HL-60 (cell line): ENCODE measurements around the gene PHC2.

Source experiments
- DNase-seq, 2 experiments: peaks; one replicate each; pipeline ENCODE4 v3.0.0-alpha.2; 2010 to 2020; ENCODE audit warnings: low read depth in 1 of 2, low spot score in 1 of 2
- H3K27ac ChIP-seq: fragments of 250-450 bp; sonication (Bioruptor Pico); replicated peaks from 2 replicates; pipeline ENCODE4 v1.5.1; 2020; ENCODE audit warnings: mild to moderate bottlenecking, moderate library complexity
- H3K27me3 ChIP-seq: fragments of 250-450 bp; sonication (Bioruptor Pico); 2 replicates; pipeline ENCODE4 v1.5.1; 2021; ENCODE audit warnings: mild to moderate bottlenecking, moderate library complexity; ENCODE audit not compliant: insufficient read depth, poor library complexity, severe bottlenecking
- H3K4me3 ChIP-seq: replicated peaks from 2 replicates; pipeline ENCODE4 v1.5.1; 2011; ENCODE audit warnings: mild to moderate bottlenecking, control low read depth, low read length; ENCODE audit not compliant: insufficient read depth
- GABPA ChIP-seq: IDR thresholded peaks from 2 replicates; pipeline ENCODE4 v1.6.1; 2012; ENCODE audit warnings: low read depth
- POLR2AphosphoS5 ChIP-seq: IDR thresholded peaks from 2 replicates; pipeline ENCODE4 v1.6.1; 2012; ENCODE audit warnings: low read depth
- SPI1 ChIP-seq: IDR thresholded peaks from 2 replicates; pipeline ENCODE4 v1.6.1; 2012; ENCODE audit warnings: low read depth, mild to moderate bottlenecking, borderline replicate concordance
- TF ChIP-seq, protein P1 (sequence below): IDR thresholded peaks from 2 replicates; pipeline ENCODE4 v1.6.1; 2012; ENCODE audit warnings: low read depth; ENCODE audit not compliant: insufficient replicate concordance
- TF ChIP-seq, protein P2 (sequence below): IDR thresholded peaks from one replicate; pipeline ENCODE4 v1.5.1; 2011; ENCODE audit warnings: low read length, control low read depth, inconsistent platforms; ENCODE audit not compliant: insufficient read depth

PHC2 gene

DNA sequence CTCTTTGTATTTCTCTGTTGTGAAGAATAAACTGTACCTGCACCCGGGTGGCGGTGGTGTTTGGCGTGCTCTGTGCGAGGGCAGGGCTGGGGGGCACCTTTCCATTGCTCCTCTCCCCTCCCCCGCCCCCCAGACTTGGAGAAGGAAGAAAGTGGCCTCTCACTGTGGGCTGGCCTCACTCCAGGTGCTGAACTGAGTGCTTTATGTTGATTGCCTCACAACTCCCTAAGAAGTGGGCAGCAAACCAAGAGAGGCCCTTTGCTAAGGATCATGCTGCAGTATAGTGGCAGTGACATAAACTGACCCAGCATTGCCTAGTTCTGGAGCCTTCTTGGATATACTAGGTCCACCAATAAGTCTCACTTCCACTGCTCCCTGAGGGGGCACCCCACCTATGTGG, 130.2 kb downstream of the PHC2 start:
- DNase-seq: no peak
- TF ChIP-seq, protein P1, sequence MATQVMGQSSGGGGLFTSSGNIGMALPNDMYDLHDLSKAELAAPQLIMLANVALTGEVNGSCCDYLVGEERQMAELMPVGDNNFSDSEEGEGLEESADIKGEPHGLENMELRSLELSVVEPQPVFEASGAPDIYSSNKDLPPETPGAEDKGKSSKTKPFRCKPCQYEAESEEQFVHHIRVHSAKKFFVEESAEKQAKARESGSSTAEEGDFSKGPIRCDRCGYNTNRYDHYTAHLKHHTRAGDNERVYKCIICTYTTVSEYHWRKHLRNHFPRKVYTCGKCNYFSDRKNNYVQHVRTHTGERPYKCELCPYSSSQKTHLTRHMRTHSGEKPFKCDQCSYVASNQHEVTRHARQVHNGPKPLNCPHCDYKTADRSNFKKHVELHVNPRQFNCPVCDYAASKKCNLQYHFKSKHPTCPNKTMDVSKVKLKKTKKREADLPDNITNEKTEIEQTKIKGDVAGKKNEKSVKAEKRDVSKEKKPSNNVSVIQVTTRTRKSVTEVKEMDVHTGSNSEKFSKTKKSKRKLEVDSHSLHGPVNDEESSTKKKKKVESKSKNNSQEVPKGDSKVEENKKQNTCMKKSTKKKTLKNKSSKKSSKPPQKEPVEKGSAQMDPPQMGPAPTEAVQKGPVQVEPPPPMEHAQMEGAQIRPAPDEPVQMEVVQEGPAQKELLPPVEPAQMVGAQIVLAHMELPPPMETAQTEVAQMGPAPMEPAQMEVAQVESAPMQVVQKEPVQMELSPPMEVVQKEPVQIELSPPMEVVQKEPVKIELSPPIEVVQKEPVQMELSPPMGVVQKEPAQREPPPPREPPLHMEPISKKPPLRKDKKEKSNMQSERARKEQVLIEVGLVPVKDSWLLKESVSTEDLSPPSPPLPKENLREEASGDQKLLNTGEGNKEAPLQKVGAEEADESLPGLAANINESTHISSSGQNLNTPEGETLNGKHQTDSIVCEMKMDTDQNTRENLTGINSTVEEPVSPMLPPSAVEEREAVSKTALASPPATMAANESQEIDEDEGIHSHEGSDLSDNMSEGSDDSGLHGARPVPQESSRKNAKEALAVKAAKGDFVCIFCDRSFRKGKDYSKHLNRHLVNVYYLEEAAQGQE: no peak
- TF ChIP-seq, protein P2, sequence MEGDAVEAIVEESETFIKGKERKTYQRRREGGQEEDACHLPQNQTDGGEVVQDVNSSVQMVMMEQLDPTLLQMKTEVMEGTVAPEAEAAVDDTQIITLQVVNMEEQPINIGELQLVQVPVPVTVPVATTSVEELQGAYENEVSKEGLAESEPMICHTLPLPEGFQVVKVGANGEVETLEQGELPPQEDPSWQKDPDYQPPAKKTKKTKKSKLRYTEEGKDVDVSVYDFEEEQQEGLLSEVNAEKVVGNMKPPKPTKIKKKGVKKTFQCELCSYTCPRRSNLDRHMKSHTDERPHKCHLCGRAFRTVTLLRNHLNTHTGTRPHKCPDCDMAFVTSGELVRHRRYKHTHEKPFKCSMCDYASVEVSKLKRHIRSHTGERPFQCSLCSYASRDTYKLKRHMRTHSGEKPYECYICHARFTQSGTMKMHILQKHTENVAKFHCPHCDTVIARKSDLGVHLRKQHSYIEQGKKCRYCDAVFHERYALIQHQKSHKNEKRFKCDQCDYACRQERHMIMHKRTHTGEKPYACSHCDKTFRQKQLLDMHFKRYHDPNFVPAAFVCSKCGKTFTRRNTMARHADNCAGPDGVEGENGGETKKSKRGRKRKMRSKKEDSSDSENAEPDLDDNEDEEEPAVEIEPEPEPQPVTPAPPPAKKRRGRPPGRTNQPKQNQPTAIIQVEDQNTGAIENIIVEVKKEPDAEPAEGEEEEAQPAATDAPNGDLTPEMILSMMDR: no peak
- TF ChIP-seq SPI1 (no peak), POLR2AphosphoS5 (no peak), GABPA (no peak)

DNA sequence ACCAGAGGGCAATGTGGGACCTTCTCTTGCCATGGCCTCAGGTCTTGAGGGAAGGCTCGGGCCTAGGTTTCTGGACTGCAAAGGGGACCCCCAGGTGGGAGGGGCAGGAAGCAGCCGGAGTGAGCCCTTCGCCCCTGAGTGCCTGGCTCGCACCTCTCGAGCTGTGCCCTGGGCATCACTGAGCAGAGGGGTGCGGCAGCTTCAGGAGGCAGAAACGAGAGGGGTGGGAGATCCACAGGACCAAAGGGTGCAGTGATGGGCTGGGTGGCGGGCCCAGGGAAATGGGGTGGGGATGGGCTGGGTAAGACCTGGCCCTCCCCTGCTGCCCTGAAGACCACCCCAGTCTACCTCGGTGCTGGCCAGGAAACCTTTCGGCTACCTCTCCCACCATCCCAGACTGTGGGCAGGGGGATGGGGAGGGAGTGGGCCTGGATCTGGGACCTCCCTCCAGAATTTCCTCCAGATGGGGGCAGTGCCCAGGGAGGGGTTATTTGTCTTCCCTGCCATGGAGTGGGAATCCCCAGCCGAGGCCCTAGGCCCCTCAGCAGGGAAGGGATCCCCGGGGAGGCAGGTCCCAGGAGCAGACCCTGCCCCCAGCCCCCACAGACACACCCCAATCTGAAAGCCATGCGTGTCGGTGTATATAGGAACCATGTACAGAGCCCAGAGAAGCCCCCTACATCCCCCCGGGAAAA, 131.3 kb downstream of the PHC2 start:
- DNase-seq: no peak
- no peaks in the 10 kb centered on the region for H3K27me3 ChIP-seq
- TF ChIP-seq POLR2AphosphoS5: no peak
- TF ChIP-seq, protein P1: no peak
- TF ChIP-seq SPI1: no peak
- TF ChIP-seq, protein P2: no peak
- H3K27ac ChIP-seq: no peak overlapping the region
- H3K4me3 ChIP-seq: no peak overlapping the region

More for the DNA sequence above, 130.2 kb downstream of the PHC2 start:
- no peak overlapping the region for H3K4me3 ChIP-seq
- no peaks in the 10 kb centered on the region for H3K27me3 ChIP-seq
- H3K27ac ChIP-seq: no peak overlapping the region

- Histone ChIP-seq H3K4me3 (no peak overlapping the region), H3K27me3 (no peaks in the 10 kb centered on the region), H3K27ac (no peak overlapping the region)
- DNase-seq: peak; percentile 16 to 63
- TF ChIP-seq, protein P2: peak; percentile 94
- TF ChIP-seq, protein P1: no peak
Measured at GRCh38 chr1:33298623-33299277, 132.1 kb downstream of the PHC2 start.
